ENCODE results near the gene ELP4.
"Not testable (repeated sequence)": the region's sequence is repeated elsewhere in the genome, so short reads cannot be mapped to it uniquely, and the experiment has no call there.

ELP4 gene

GRCh38 chr11:31509429-31510345 lies at the start of gene ELP4, which contains the start of gene IMMP1L:
ELP4 (plus strand) TSS chr11:31509767; CDS start chr11:31509785, 18 bp downstream.
IMMP1L (minus strand) TSS chr11:31509622; CDS start chr11:31463276, 46,346 bp downstream.
- DNase-seq (ENCODE audit: low spot score): peak; percentile 97

- DNase-seq (ENCODE audit: low spot score): no peak
Measured at GRCh38 chr11:31464436-31464835, 45.1 kb upstream of the ELP4 start.

- DNase-seq (ENCODE audit: low spot score): no peak
Measured at GRCh38 chr11:31474083-31474482, 35.5 kb upstream of the ELP4 start.

GRCh38 chr11:31477528-31478222 lies 31.9 kb upstream of the ELP4 start:
- no peak for DNase-seq (ENCODE audit: low spot score)

- DNase-seq (ENCODE audit: low spot score): no peak
Measured at GRCh38 chr11:31478223-31478590, 31.4 kb upstream of the ELP4 start.

- DNase-seq (ENCODE audit: low spot score): no peak
Measured at GRCh38 chr11:31479066-31479465, 30.5 kb upstream of the ELP4 start.

- DNase-seq (ENCODE audit: low spot score): no peak
Measured at GRCh38 chr11:31480930-31481329, 28.6 kb upstream of the ELP4 start.

- no peak for DNase-seq (ENCODE audit: low spot score)
Measured at GRCh38 chr11:31484497-31484896, 25.1 kb upstream of the ELP4 start.

GRCh38 chr11:31487848-31488247 lies 21.7 kb upstream of the ELP4 start:
- DNase-seq (ENCODE audit: low spot score): no peak

GRCh38 chr11:31492320-31492913 lies 17.1 kb upstream of the ELP4 start:
- DNase-seq (ENCODE audit: low spot score): no peak

- DNase-seq (ENCODE audit: low spot score): no peak
Measured at GRCh38 chr11:31493235-31493634, 16.3 kb upstream of the ELP4 start.

GRCh38 chr11:31493762-31494161 lies 15.8 kb upstream of the ELP4 start:
- DNase-seq (ENCODE audit: low spot score): not testable (repeated sequence)

GRCh38 chr11:31499576-31500178 lies 9.9 kb upstream of the ELP4 start:
- DNase-seq (ENCODE audit: low spot score): no peak

GRCh38 chr11:31500560-31500959 lies 9.0 kb upstream of the ELP4 start:
- DNase-seq (ENCODE audit: low spot score): no peak

- no peak for DNase-seq (ENCODE audit: low spot score)
Measured at GRCh38 chr11:31509051-31509428, 527 bp upstream of the ELP4 start.

- no peak for DNase-seq (ENCODE audit: low spot score)
Measured at GRCh38 chr11:31512117-31512516, 2.5 kb downstream of the ELP4 start.

- no peak for DNase-seq (ENCODE audit: low spot score)
Measured at GRCh38 chr11:31521497-31522150, 12.1 kb downstream of the ELP4 start.

- DNase-seq (ENCODE audit: low spot score): no peak
Measured at GRCh38 chr11:31529189-31529588, 19.6 kb downstream of the ELP4 start.

- DNase-seq (ENCODE audit: low spot score): no peak
Measured at GRCh38 chr11:31529701-31530100, 20.1 kb downstream of the ELP4 start.

- DNase-seq (ENCODE audit: low spot score): no peak
Measured at GRCh38 chr11:31531293-31531692, 21.7 kb downstream of the ELP4 start.

- no peak for DNase-seq (ENCODE audit: low spot score)
Measured at GRCh38 chr11:31535479-31535878, 25.9 kb downstream of the ELP4 start.

GRCh38 chr11:31542862-31543261 lies 33.3 kb downstream of the ELP4 start:
- DNase-seq (ENCODE audit: low spot score): no peak

Data from LoVo (cell line).